GM13977 (cell line): ENCODE measurements around the gene ACIN1.

Experiments
- DNase-seq: peaks from one replicate; pipeline ENCODE4 v3.0.0; 2012; ENCODE audit warnings: low spot score
- in situ Hi-C: fragments of 300-500 bp; cut with MboI; formaldehyde crosslinking; loops from one replicate; pipeline ENCODE4 v1.12.0; 2022; ENCODE audit warnings: low sequenced_read_pairs, low pct_unique_long_range_greater_than_20kb, mixed read lengths, inconsistent platforms; ENCODE audit not compliant: unreplicated experiment
- TF ChIP-seq, protein P1 (sequence below): IDR thresholded peaks from 2 replicates; pipeline ENCODE4 v1.5.1; 2012; ENCODE audit warnings: mild to moderate bottlenecking, control low read depth; ENCODE audit not compliant: insufficient read depth; ENCODE audit errors: extremely low read depth, missing control alignments

Gene ACIN1

DNA sequence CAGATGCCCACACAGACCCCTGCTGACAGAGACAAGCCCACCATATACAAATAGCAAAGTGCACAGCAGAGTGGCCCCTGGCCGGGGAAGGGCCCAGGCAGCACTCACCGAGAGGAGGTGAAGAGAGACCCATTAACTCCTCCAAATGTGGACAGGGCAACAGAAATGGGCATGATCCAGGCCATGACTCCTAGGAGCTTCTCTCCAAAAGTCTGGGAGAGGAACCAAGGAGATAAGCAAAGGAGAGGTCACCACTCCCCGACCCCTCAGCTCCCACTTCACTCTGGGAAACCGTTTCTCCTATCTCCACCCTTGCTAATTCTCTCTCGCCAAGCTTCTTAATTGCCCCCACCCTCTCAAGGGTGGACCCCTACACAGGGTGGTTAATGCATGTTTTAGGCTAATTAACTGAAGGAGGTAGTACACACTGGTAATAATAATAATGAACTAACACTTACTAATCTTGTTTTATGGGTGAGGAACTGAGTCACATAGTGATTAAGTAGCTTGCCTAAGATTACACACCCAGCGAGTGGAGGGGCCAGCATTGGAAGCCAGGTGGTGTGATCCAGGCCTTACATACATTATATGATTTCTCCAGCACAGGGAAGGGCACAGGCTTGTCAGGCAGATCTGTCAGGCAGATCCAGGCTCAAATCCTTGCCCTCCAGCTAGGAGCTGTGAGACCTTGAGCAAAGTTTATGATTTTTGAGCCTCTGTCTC lies 43.0 kb upstream of the ACIN1 start:
- in situ Hi-C loops: no loop called here
- TF ChIP-seq, protein P1, sequence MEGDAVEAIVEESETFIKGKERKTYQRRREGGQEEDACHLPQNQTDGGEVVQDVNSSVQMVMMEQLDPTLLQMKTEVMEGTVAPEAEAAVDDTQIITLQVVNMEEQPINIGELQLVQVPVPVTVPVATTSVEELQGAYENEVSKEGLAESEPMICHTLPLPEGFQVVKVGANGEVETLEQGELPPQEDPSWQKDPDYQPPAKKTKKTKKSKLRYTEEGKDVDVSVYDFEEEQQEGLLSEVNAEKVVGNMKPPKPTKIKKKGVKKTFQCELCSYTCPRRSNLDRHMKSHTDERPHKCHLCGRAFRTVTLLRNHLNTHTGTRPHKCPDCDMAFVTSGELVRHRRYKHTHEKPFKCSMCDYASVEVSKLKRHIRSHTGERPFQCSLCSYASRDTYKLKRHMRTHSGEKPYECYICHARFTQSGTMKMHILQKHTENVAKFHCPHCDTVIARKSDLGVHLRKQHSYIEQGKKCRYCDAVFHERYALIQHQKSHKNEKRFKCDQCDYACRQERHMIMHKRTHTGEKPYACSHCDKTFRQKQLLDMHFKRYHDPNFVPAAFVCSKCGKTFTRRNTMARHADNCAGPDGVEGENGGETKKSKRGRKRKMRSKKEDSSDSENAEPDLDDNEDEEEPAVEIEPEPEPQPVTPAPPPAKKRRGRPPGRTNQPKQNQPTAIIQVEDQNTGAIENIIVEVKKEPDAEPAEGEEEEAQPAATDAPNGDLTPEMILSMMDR: no peak
- no peak for DNase-seq

- no peak for DNase-seq
- in situ Hi-C loops: no loop called here
- TF ChIP-seq, protein P1: no peak
These were observed 42.4 kb upstream of the ACIN1 start for GRCh38 chr14:23137192-23137812.

DNA sequence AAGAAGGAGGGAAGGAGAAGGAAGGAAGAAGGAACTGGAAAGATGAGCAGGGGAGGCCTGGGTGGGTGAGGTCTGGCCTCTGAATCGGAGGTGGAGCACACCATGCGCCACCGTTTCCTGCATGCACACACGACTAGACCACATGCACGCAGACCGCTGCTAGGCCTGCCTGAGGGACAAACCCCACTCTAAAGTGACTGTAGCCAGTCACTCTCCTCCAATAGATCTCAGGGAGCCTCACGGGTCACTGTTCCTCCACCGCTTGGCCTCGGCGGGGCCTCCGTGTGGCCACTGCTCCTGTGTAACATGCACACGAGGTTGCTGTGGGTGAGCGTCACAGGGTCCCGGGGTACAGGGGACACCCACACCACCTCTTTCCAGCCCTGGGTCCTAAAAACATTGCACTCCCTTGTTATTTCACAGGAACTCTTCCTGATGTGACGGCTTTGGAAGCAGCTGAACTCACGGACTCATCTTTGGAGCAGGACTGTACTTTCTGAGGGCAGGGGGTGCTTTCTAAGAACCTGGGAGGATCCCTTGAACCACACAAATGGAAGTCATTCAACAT lies 41.7 kb upstream of the ACIN1 start:
- DNase-seq: no peak
- TF ChIP-seq, protein P1: no peak
- in situ Hi-C loops: no loop called here

DNA sequence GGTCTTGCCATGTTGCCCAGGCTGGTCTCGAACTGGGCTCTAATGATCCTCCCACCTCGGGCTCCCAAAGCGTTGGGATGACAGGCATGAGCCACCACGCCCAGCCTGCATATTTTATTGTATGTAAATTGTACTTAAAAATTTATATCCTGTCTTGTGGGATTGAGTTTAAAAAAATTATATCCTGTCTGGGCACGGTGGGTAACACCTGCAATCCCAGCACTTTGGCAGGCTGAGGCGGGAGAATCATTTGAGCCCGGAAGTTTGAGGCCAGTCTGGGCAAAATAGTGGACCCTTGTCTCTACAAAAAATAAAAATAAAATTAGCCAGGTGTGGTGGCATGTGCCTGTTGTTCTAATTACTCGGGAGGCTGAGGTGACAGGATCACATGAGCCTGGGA lies 38.0 kb upstream of the ACIN1 start:
- no peak for DNase-seq
- TF ChIP-seq, protein P1: no peak
- in situ Hi-C loops: no loop called here

DNA sequence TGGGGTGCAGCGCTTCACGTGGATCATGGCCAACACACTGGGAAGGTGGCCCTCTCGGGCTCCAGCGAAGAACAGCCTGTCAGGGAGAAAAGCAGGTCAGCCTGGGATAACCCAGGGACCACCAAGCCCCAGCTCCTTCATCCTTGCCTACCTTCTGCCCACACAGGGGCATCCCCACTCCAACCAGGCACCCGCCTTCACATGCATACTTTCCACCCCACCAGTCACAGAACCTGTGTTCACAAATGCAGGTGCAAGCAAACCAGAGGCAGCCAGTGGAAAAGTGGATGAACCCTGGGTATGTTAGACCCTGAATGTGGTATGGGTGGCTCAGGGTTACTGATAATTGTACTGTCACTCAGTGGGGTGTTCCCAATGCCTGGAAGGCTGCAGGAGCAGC lies 36.5 kb upstream of the ACIN1 start:
- in situ Hi-C loops: no loop called here
- TF ChIP-seq, protein P1: no peak
- no peak for DNase-seq

GRCh38 chr14:23130871-23131270 lies 35.9 kb upstream of the ACIN1 start:
- TF ChIP-seq, protein P1: no peak
- in situ Hi-C loops: no loop called here
- DNase-seq: no peak
